ENCODE results near the gene SLAIN1. TPM values are rescaled to one million over a fixed set of nuclear protein-coding genes. Genes with fewer than 3 reads are reported as not detected.

SLAIN1 gene
- total RNA-seq, 1 donor from 2014 or later, result 7.4 TPM

- Mint-ChIP-seq H3K4me1 (ENCODE audit: unreplicated experiment) (no peaks in the 10 kb centered on the region), H3K9me3 (ENCODE audit: unreplicated experiment) (no peaks in the 10 kb centered on the region), H3K4me3 (ENCODE audit: unreplicated experiment) (no peak overlapping the region), H3K36me3 (ENCODE audit: low read depth, unreplicated experiment) (no peaks in the 10 kb centered on the region), H3K27me3 (ENCODE audit: unreplicated experiment) (no peaks in the 10 kb centered on the region), H3K27ac (ENCODE audit: unreplicated experiment) (no peak overlapping the region)
- no peak for TF ChIP-seq CTCF (IDR thresholded peaks at IDR 0.05; ENCODE audit: unreplicated experiment)
- DNase-seq (ENCODE audit: low spot score), result no peak
Observed at GRCh38 chr13:77800219-77800618, 102.7 kb downstream of the SLAIN1 start.

GRCh38 chr13:77806518-77806917 lies 109.0 kb downstream of the SLAIN1 start:
- Mint-ChIP-seq H3K4me3 (ENCODE audit: unreplicated experiment) (no peak overlapping the region), H3K27ac (ENCODE audit: unreplicated experiment) (no peak overlapping the region), H3K4me1 (ENCODE audit: unreplicated experiment) (peaks cover 3% of the 10 kb centered on the region), H3K36me3 (ENCODE audit: low read depth, unreplicated experiment) (no peaks in the 10 kb centered on the region), H3K27me3 (ENCODE audit: unreplicated experiment) (no peaks in the 10 kb centered on the region), H3K9me3 (ENCODE audit: unreplicated experiment) (no peaks in the 10 kb centered on the region)
- TF ChIP-seq CTCF (IDR thresholded peaks at IDR 0.05; ENCODE audit: unreplicated experiment), result no peak
- no peak for DNase-seq (ENCODE audit: low spot score)

- no peak overlapping the region for H3K4me3 Mint-ChIP-seq (ENCODE audit: unreplicated experiment)
- no peak for DNase-seq (ENCODE audit: low spot score)
- no peaks in the 10 kb centered on the region for H3K9me3 Mint-ChIP-seq (ENCODE audit: unreplicated experiment)
- H3K36me3 Mint-ChIP-seq (ENCODE audit: low read depth, unreplicated experiment), result no peaks in the 10 kb centered on the region
- peaks cover 3% of the 10 kb centered on the region for H3K4me1 Mint-ChIP-seq (ENCODE audit: unreplicated experiment)
- H3K27me3 Mint-ChIP-seq (ENCODE audit: unreplicated experiment), result no peaks in the 10 kb centered on the region
- no peak overlapping the region for H3K27ac Mint-ChIP-seq (ENCODE audit: unreplicated experiment)
- no peak for TF ChIP-seq CTCF (IDR thresholded peaks at IDR 0.05; ENCODE audit: unreplicated experiment)
Observed at GRCh38 chr13:77807431-77808135, 110.1 kb downstream of the SLAIN1 start.

- H3K36me3 Mint-ChIP-seq (ENCODE audit: low read depth, unreplicated experiment), result no peaks in the 10 kb centered on the region
- no peaks in the 10 kb centered on the region for H3K9me3 Mint-ChIP-seq (ENCODE audit: unreplicated experiment)
- no peak for TF ChIP-seq CTCF (IDR thresholded peaks at IDR 0.05; ENCODE audit: unreplicated experiment)
- no peak overlapping the region for H3K27ac Mint-ChIP-seq (ENCODE audit: unreplicated experiment)
- peaks cover 2% of the 10 kb centered on the region for H3K27me3 Mint-ChIP-seq (ENCODE audit: unreplicated experiment)
- H3K4me1 Mint-ChIP-seq (ENCODE audit: unreplicated experiment), result peaks cover 3% of the 10 kb centered on the region
- DNase-seq (ENCODE audit: low spot score), result no peak
- H3K4me3 Mint-ChIP-seq (ENCODE audit: unreplicated experiment), result no peak overlapping the region
Observed at GRCh38 chr13:77810430-77810829, 112.9 kb downstream of the SLAIN1 start.

GRCh38 chr13:77810878-77811277 lies 113.4 kb downstream of the SLAIN1 start:
- no peak for TF ChIP-seq CTCF (IDR thresholded peaks at IDR 0.05; ENCODE audit: unreplicated experiment)
- no peak overlapping the region for H3K27ac Mint-ChIP-seq (ENCODE audit: unreplicated experiment)
- DNase-seq (ENCODE audit: low spot score), result no peak
- H3K9me3 Mint-ChIP-seq (ENCODE audit: unreplicated experiment), result no peaks in the 10 kb centered on the region
- no peaks in the 10 kb centered on the region for H3K36me3 Mint-ChIP-seq (ENCODE audit: low read depth, unreplicated experiment)
- H3K4me1 Mint-ChIP-seq (ENCODE audit: unreplicated experiment), result peaks cover 3% of the 10 kb centered on the region
- H3K27me3 Mint-ChIP-seq (ENCODE audit: unreplicated experiment), result peaks cover 2% of the 10 kb centered on the region
- H3K4me3 Mint-ChIP-seq (ENCODE audit: unreplicated experiment), result no peak overlapping the region
